Mucosa of descending colon (tissue), 3 donors: ENCODE measurements around the gene PSME4. TPM values are rescaled to one million over a fixed set of nuclear protein-coding genes. Genes with fewer than 3 reads are reported as not detected.
"Not testable (repeated sequence)": the region's sequence is repeated elsewhere in the genome, so short reads cannot be mapped to it uniquely, and the experiment has no call there.

Experiments
- ATAC-seq: fragments of 200-7000 bp; cut with Tn5 transposase; one replicate; pipeline ENCODE4 v1.9.1; 2020; ENCODE audit warnings: mild to moderate bottlenecking, moderate library complexity
- DNase-seq, 3 donors: peaks; one replicate each; pipeline ENCODE4 v3.0.0-alpha.2; 2020
- H3K36me3 ChIP-seq: fragments of 200-600 bp; one replicate; pipeline ENCODE4 v1.8.0; 2021; ENCODE audit warnings: low read depth, mild to moderate bottlenecking
- H3K4me1 ChIP-seq: fragments of 200-600 bp; one replicate; pipeline ENCODE4 v1.8.0; 2021; ENCODE audit warnings: low read depth, mild to moderate bottlenecking
- H3K4me3 ChIP-seq: fragments of 200-600 bp; one replicate; pipeline ENCODE4 v1.8.0; 2021; ENCODE audit warnings: mild to moderate bottlenecking
- H3K9me3 ChIP-seq: fragments of 200-600 bp; one replicate; pipeline ENCODE4 v1.8.0; 2021; ENCODE audit warnings: mild to moderate bottlenecking
- intact Hi-C, 2 donors: fragments of 100-400 bp; cut with DNase I in 1 of 2; cut with micrococcal nuclease in 1 of 2; formaldehyde crosslinking; loops; one replicate each; pipeline versions ENCODE4 v1.11.0 to v1.11.1; 2022; cut with DNase I, micrococcal nuclease
- total RNA-seq, 3 donors: library from RNA; stranded (reverse); fragmentation: NEBNext Ultra II Directional in 2 of 3; extraction: Animal tissue kit (Norgen Biotek cat#: 25700) in 2 of 3; gene quantifications; one replicate each; pipeline versions ENCODE4 v1.2.1 to v1.2.4, GENCODE V29; 2021 to 2023
- TF ChIP-seq, protein P1 (sequence below): fragments of 200-600 bp; IDR thresholded peaks from one replicate; pipeline ENCODE4 v1.8.0; 2022; ENCODE audit warnings: antibody characterized with exemption, mild to moderate bottlenecking
- donor health status: DM: no; HTN: no; CAD: no; lungs with moderate emphysema.
- donor health status: DM: no; HTN: no; CAD: no.
- donor health status: DM: no; HTN: yes; CAD: no.

Gene PSME4
- total RNA-seq, 3 donors from 2014 or later: 33.7 to 50.9 (median 50.3) TPM

- TF ChIP-seq, protein P1, sequence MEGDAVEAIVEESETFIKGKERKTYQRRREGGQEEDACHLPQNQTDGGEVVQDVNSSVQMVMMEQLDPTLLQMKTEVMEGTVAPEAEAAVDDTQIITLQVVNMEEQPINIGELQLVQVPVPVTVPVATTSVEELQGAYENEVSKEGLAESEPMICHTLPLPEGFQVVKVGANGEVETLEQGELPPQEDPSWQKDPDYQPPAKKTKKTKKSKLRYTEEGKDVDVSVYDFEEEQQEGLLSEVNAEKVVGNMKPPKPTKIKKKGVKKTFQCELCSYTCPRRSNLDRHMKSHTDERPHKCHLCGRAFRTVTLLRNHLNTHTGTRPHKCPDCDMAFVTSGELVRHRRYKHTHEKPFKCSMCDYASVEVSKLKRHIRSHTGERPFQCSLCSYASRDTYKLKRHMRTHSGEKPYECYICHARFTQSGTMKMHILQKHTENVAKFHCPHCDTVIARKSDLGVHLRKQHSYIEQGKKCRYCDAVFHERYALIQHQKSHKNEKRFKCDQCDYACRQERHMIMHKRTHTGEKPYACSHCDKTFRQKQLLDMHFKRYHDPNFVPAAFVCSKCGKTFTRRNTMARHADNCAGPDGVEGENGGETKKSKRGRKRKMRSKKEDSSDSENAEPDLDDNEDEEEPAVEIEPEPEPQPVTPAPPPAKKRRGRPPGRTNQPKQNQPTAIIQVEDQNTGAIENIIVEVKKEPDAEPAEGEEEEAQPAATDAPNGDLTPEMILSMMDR: no peak
- no peaks in the 10 kb centered on the region for H3K9me3 ChIP-seq
- H3K36me3 ChIP-seq: no peaks in the 10 kb centered on the region
- intact Hi-C loops: no loop called here
- no peak overlapping the region for H3K4me3 ChIP-seq
- no peaks in the 10 kb centered on the region for H3K4me1 ChIP-seq
- no peak for ATAC-seq
- no peak for DNase-seq
Observed at GRCh38 chr2:53827398-53828175, 143.2 kb downstream of the PSME4 start.

DNA sequence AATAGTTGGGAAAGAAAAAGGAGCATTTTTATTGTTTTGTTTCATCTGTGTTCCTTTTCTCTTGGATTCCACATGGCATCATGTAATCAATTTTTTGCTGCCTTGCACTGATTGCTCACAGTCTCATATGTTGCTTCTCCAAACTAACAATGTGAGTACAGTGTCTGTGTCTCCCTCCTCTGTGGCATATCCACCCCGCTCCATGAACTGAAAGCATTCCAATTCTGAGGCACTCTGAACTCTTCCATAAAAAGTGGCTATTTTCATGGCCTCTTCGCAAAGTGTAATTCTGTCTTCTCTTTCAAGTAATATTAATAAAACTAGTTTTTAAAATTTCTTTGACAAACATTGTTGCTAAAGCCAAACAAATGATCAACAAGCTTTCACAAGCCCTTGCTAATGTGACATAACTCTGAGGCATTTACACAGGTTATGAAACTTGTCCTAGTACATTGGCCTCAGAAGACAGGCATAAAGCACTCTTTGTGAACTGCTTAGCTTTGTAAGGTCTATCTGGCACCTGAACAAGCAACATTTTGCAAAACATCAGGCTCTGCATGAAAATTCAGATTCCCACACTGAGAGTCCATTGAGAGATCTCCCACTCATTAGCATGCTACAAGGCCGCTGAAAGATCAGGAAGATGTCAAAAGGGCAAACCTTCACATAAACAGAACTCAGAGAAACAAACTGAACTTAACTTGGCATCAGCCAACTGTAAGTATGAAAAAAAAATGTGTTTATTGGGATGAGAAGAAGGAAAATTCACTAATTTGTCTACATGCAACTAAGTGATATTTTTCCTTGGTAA lies 144.0 kb downstream of the PSME4 start:
- intact Hi-C loops: no loop called here

DNA sequence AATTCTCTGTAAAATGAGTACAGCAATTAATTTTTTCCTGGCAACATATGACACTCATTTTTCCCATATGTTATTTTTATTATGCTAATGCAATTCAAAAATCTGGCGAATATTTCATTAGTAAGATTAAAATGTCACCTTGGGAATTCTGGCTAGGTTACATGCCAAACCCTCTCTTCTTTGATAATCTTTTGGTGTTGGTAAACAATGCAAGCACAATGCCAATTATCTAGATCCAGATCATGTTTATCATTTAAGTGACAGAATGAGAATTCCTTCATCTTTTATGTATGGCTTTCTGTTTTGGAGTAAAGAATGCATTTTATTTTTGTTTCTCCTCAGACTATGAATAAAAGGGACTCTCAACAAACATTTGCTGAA lies 144.8 kb downstream of the PSME4 start:
- no peaks in the 10 kb centered on the region for H3K36me3 ChIP-seq
- H3K9me3 ChIP-seq: no peaks in the 10 kb centered on the region
- no peaks in the 10 kb centered on the region for H3K4me1 ChIP-seq
- no peak overlapping the region for H3K4me3 ChIP-seq
- ATAC-seq: no peak
- no peak for DNase-seq
- intact Hi-C loops: no loop called here
- TF ChIP-seq, protein P1: no peak

More for the DNA sequence above, 144.0 kb downstream of the PSME4 start:
- no peak overlapping the region for H3K4me3 ChIP-seq
- H3K9me3 ChIP-seq: no peaks in the 10 kb centered on the region
- ATAC-seq (no peak), DNase-seq (no peak)
- TF ChIP-seq, protein P1: no peak
- H3K4me1 ChIP-seq: no peaks in the 10 kb centered on the region
- no peaks in the 10 kb centered on the region for H3K36me3 ChIP-seq

DNA sequence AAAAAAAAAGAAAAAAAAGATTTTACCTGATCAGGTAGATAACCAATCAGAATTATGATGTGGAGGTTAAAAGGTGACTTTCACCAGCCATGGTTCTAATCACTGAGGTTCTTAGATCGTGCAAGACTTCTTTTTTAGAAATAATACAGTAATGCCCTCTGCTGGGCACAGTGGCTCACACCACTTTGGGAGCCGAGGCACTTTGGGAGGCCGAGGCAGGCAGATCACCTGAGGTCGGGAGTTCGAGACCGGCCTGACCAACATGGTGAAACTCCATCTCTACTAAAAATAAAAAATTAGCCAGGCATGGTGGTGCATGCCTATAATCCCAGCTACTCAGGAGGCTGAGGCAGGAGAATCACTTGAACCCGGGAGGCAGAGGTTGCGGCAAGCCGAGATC lies 147.2 kb downstream of the PSME4 start:
- intact Hi-C loops, H3K9me3 ChIP-seq, H3K4me1 ChIP-seq, H3K4me3 ChIP-seq, H3K36me3 ChIP-seq: not testable (repeated sequence)
- peak; percentile 34 for ATAC-seq
- DNase-seq: peak in 1 of 3 donors; percentile 27

DNA sequence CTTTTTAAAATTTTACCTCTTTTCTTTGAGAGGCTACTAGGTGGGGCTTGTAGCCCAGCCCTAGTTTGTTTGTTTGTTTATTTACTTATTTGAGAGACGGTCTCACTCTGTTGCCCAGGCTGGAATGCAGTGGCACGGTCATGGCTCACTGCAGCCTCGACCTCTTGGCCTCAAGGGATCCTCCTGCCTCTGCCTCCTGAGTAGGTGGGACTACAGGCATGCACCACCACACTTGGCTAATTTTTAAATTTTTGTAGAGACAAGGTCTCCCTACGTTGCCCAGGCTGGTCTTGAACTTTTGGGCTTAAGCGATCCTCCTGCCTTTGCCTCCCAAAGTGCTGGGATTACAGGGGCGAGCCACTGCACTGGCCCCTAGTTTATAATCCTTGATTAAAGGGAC lies 149.0 kb downstream of the PSME4 start:
- no peaks in the 10 kb centered on the region for H3K9me3 ChIP-seq
- ATAC-seq (no peak), DNase-seq (no peak)
- H3K4me3 ChIP-seq: no peak overlapping the region
- peaks cover 6% of the 10 kb centered on the region for H3K4me1 ChIP-seq
- intact Hi-C loops: no loop called here
- no peaks in the 10 kb centered on the region for H3K36me3 ChIP-seq
- TF ChIP-seq, protein P1: no peak

- Histone ChIP-seq H3K4me1 (peaks cover 6% of the 10 kb centered on the region), H3K4me3 (no peak overlapping the region), H3K9me3 (no peaks in the 10 kb centered on the region), H3K36me3 (no peaks in the 10 kb centered on the region)
- intact Hi-C loops: no loop called here
- no peak for ATAC-seq
- no peak for DNase-seq
- TF ChIP-seq, protein P1: no peak
Observed at GRCh38 chr2:53820711-53821110, 150.1 kb downstream of the PSME4 start.
